SK-N-SH (cell line): ENCODE data around the gene KARS1. TPM values are rescaled to one million over a fixed set of nuclear protein-coding genes. Genes with fewer than 3 reads are reported as not detected.

ENCODE experiments used
- CTCF ChIA-PET: fragments of 300-600, 350-600 bp; formaldehyde crosslinking; extraction: SDS; loops from one replicate; lab custom pipeline; 2021; lab: Yijun Ruan, JAX
- POLR2A ChIA-PET: fragments of 350-600 bp; sonication (Branson Sonifier 250); formaldehyde crosslinking; extraction: SDS; loops from one replicate; lab custom pipeline; 2020; ENCODE audit warnings: antibody characterized with exemption, inconsistent platforms; lab: Yijun Ruan, JAX
- DNase-seq: peaks from one replicate; pipeline ENCODE4 v3.0.0; 2012
- H2AFZ ChIP-seq: fragments of 200-600 bp; sonication (generic); 2 replicates; pipeline ENCODE4 v1.8.1; 2016; ENCODE audit warnings: antibody characterized with exemption, mild to moderate bottlenecking, low read depth
- H3F3A ChIP-seq: fragments of 200-600 bp; sonication (generic); replicated peaks from 2 replicates; pipeline ENCODE3; 2016; ENCODE audit warnings: antibody characterized with exemption, mild to moderate bottlenecking; ENCODE audit not compliant: insufficient read depth
- H3K27ac ChIP-seq, 2 experiments: fragments of 200-500 bp in 1 of 2; fragments of 200-600 bp in 1 of 2; sonication (Bioruptor generic) in 1 of 2; sonication (generic), shearing (Covaris generic) in 1 of 2; 2 replicates each; pipeline versions ENCODE4 v1.5.1 to v1.6.1; 2014 to 2016; ENCODE audit warnings: low read depth in 2 of 2, inconsistent platforms in 1 of 2, low read length in 1 of 2, mild to moderate bottlenecking in 1 of 2, mixed read lengths in 1 of 2
- H3K27me3 ChIP-seq: fragments of 200-600 bp; sonication (generic), shearing (Covaris generic); 2 replicates; pipeline ENCODE4 v1.6.1; 2016; ENCODE audit warnings: mixed run types; ENCODE audit not compliant: insufficient read depth
- H3K36me3 ChIP-seq, 2 experiments: fragments of 200-500 bp in 1 of 2; fragments of 200-600 bp in 1 of 2; sonication (Bioruptor generic) in 1 of 2; sonication (generic) in 1 of 2; replicated peaks in 1 of 2; 2 replicates each; pipeline versions ENCODE3 to v1.5.1; 2014 to 2016; ENCODE audit warnings: low read length in 1 of 2, mild to moderate bottlenecking in 1 of 2; ENCODE audit not compliant: insufficient read depth in 2 of 2, control insufficient read depth in 1 of 2
- H3K4me1 ChIP-seq, 2 experiments: fragments of 200-500 bp in 1 of 2; fragments of 200-600 bp in 1 of 2; sonication (Bioruptor generic) in 1 of 2; sonication (generic), shearing (Covaris generic) in 1 of 2; 2 replicates each; pipeline versions ENCODE4 v1.5.1 to v1.6.1; 2014 to 2016; ENCODE audit warnings: low read depth in 1 of 2, low read length in 1 of 2, mixed run types in 1 of 2; ENCODE audit not compliant: insufficient read depth in 2 of 2, control insufficient read depth in 1 of 2
- H3K4me2 ChIP-seq: fragments of 200-600 bp; sonication (generic), shearing (Covaris generic); 2 replicates; pipeline ENCODE4 v1.6.1; 2017; ENCODE audit warnings: mixed run types
- H3K4me3 ChIP-seq, 2 experiments: fragments of 200-500 bp in 1 of 2; fragments of 200-600 bp in 1 of 2; sonication (Bioruptor generic) in 1 of 2; sonication (generic), shearing (Covaris generic) in 1 of 2; 2 replicates each; pipeline versions ENCODE4 v1.5.1 to v1.8.1; 2014 to 2016; ENCODE audit warnings: low read depth in 2 of 2, inconsistent platforms in 1 of 2, low read length in 1 of 2, mild to moderate bottlenecking in 1 of 2, mixed read lengths in 1 of 2, moderate library complexity in 1 of 2
- H3K79me2 ChIP-seq: fragments of 200-600 bp; sonication (generic); 2 replicates; pipeline ENCODE4 v1.8.1; 2017; ENCODE audit warnings: mild to moderate bottlenecking; ENCODE audit not compliant: insufficient read depth
- H3K9ac ChIP-seq: fragments of 200-600 bp; sonication (generic); 2 replicates; pipeline ENCODE4 v1.6.1; 2017; ENCODE audit warnings: mixed run types
- H3K9me2 ChIP-seq: fragments of 200-600 bp; sonication (generic); 2 replicates; pipeline ENCODE4 v1.6.1; 2017; ENCODE audit warnings: mixed run types
- H3K9me3 ChIP-seq: fragments of 200-600 bp; sonication (generic); 2 replicates; pipeline ENCODE4 v1.6.1; 2017; ENCODE audit warnings: mixed run types, mild to moderate bottlenecking, moderate library complexity
- H4K20me1 ChIP-seq: fragments of 200-600 bp; sonication (generic); 2 replicates; pipeline ENCODE4 v1.6.1; 2017; ENCODE audit warnings: mild to moderate bottlenecking, mixed run types; ENCODE audit not compliant: insufficient read depth
- ELF1 ChIP-seq: IDR thresholded peaks from 2 replicates; pipeline ENCODE4 v1.4.0; 2012
- EZH2phosphoT487 ChIP-seq: fragments of 200-600 bp; sonication (generic); IDR thresholded peaks from 2 replicates; pipeline ENCODE4 v1.6.1; 2017; ENCODE audit warnings: low read depth, mixed run types, mild to moderate bottlenecking, antibody characterized with exemption, moderate library complexity, borderline replicate concordance
- FOSL2 ChIP-seq: IDR thresholded peaks from 2 replicates; pipeline ENCODE4 v1.4.0; 2012; ENCODE audit warnings: low read depth, mild to moderate bottlenecking, moderate library complexity, borderline replicate concordance
- FOXJ3 ChIP-seq: sonication (generic); formaldehyde crosslinking; IDR thresholded peaks from 2 replicates; pipeline ENCODE4 v1.5.1; 2020; ENCODE audit warnings: mild to moderate bottlenecking, missing genetic modification reagents
- GABPA ChIP-seq: IDR thresholded peaks from 2 replicates; pipeline ENCODE4 v1.4.0; 2012; ENCODE audit warnings: low read depth, mild to moderate bottlenecking
- GATA2 ChIP-seq: sonication (generic); formaldehyde crosslinking; IDR thresholded peaks from 2 replicates; pipeline ENCODE4 v1.5.0; 2020; ENCODE audit warnings: mild to moderate bottlenecking, missing genetic modification reagents
- MXI1 ChIP-seq: IDR thresholded peaks from 2 replicates; pipeline ENCODE4 v1.6.1; 2012; ENCODE audit warnings: mild to moderate bottlenecking, low read depth, low read length, improper control_type of control experiment
- NRF1 ChIP-seq: IDR thresholded peaks from 2 replicates; pipeline ENCODE4 v1.6.1; 2012; ENCODE audit warnings: low read depth, mild to moderate bottlenecking, low read length
- RAD21 ChIP-seq: IDR thresholded peaks from 2 replicates; pipeline ENCODE4 v1.6.1; 2012; ENCODE audit warnings: mild to moderate bottlenecking, low read length
- SMC3 ChIP-seq: IDR thresholded peaks from 2 replicates; pipeline ENCODE4 v1.6.1; 2012; ENCODE audit warnings: low read depth, low read length, improper control_type of control experiment
- TEAD4 ChIP-seq: IDR thresholded peaks from 2 replicates; pipeline ENCODE4 v1.4.0; 2012; ENCODE audit warnings: mild to moderate bottlenecking, borderline replicate concordance; ENCODE audit not compliant: insufficient read depth
- WGBS: methylation state at CpG from one replicate; pipeline ENCODE4 v1.1.6; 2017; ENCODE audit warnings: low lambda C conversion rate; 5-methylcytosine and 5-hydroxymethylcytosine counted together
- polyA plus RNA-seq, 3 experiments: library from polyadenylated mRNA; depleted of rRNA; stranded (reverse); fragments of >200 nt; gene quantifications; 2 replicates each; pipeline ENCODE4 v1.2.3, GENCODE V29; 2012
- TF ChIP-seq, protein P1 (sequence below): IDR thresholded peaks from 2 replicates; pipeline ENCODE4; 2012
- TF ChIP-seq, protein P2 (sequence below): IDR thresholded peaks from 2 replicates; pipeline ENCODE4 v1.4.0; 2012; ENCODE audit warnings: low read depth

The KARS1 gene
- polyA plus RNA-seq, 1 of the 3 experiments (the other 2 are of a cell fraction) = 134 TPM

DNA sequence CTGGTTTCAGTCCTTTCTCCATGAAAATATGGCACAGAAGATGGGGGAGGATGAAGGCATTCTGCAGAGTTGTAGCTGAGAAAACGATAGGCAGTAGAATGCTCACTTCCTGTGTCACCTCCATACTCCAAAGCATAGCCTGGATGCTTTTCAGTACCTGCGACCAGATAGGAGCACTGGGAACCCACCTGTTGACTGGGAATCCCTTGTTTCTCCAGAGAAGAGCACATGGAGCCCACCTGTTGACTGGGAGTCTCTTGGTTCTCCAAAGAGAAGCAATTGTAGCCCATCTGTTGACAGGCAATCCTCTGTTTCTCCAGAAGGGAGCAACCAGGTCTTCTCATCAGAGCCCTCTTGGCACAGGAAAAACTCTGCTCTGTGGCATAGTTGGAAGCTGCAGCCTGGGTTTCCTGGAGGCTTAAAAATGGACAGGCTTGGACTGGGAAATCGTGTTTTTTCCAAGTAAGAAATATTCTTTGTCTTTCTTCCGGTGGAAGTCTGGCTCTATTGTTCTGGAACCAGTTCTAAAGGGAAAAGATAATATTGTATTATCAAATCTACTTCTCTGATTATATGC lies 13.3 kb upstream of the KARS1 start:
- TF ChIP-seq EZH2phosphoT487 = no peak
- peaks cover 4% of the 10 kb centered on the region for H3F3A ChIP-seq
- ChIA-PET POLR2A (no interaction called here), CTCF (no interaction called here)
- H4K20me1 ChIP-seq = no peaks in the 10 kb centered on the region
- no peak overlapping the region for H3K9ac ChIP-seq
- no peaks in the 10 kb centered on the region for H3K4me1 ChIP-seq
- H2AFZ ChIP-seq = no peak overlapping the region
- H3K27me3 ChIP-seq = no peaks in the 10 kb centered on the region
- H3K36me3 ChIP-seq = peaks cover 31 to 36% of the 10 kb centered on the region in 2 experiments
- no peak for DNase-seq
- no peak overlapping the region for H3K4me2 ChIP-seq
- no peaks in the 10 kb centered on the region for H3K9me2 ChIP-seq
- no peaks in the 10 kb centered on the region for H3K9me3 ChIP-seq
- 94% methylated on average over 3 of the region's 4 CpGs for WGBS
- no peak overlapping the region for H3K27ac ChIP-seq
- H3K79me2 ChIP-seq = no peaks in the 10 kb centered on the region; the same call in none of the 2 replicates
- no peak overlapping the region for H3K4me3 ChIP-seq

DNA sequence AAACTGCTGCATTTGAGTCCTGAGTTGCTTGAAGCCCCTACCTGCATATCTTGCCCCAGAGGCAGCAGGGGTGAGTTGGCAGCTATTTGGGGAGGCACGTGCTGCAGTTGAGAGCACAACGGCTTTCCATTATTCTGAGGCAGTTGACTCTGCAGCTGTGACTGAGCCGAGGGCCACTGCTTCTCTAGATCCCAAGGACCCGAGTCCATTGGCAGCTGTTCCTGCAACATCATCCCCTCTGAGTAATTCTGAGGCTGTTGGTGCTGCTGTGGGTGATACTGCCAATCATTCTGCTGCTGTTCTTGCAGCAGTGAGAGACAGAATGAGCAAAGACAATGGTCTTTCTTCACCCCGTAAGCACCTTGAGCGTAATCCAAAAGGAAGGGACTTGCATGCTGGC lies 12.9 kb upstream of the KARS1 start:
- no peaks in the 10 kb centered on the region for H3K9me2 ChIP-seq
- TF ChIP-seq, protein P1, sequence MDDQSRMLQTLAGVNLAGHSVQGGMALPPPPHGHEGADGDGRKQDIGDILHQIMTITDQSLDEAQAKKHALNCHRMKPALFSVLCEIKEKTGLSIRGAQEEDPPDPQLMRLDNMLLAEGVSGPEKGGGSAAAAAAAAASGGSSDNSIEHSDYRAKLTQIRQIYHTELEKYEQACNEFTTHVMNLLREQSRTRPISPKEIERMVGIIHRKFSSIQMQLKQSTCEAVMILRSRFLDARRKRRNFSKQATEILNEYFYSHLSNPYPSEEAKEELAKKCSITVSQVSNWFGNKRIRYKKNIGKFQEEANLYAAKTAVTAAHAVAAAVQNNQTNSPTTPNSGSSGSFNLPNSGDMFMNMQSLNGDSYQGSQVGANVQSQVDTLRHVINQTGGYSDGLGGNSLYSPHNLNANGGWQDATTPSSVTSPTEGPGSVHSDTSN = no peak
- TF ChIP-seq GATA2 (no peak), GABPA (no peak), EZH2phosphoT487 (no peak), FOSL2 (no peak), ELF1 (no peak), NRF1 (no peak), TEAD4 (no peak), SMC3 (no peak), MXI1 (no peak), RAD21 (no peak), FOXJ3 (CRISPR knock-in tag) (no peak)
- TF ChIP-seq, protein P2, sequence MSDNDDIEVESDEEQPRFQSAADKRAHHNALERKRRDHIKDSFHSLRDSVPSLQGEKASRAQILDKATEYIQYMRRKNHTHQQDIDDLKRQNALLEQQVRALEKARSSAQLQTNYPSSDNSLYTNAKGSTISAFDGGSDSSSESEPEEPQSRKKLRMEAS = no peak
- TF ChIP-seq, all 33 proteins: peak for 0
- DNase-seq = no peak
- 98% methylated on average over 3 of the region's 6 CpGs for WGBS
- Histone ChIP-seq H3K4me1 (no peaks in the 10 kb centered on the region), H3K36me3 (peaks cover 36 to 41% of the 10 kb centered on the region in 2 experiments), H3K27ac (no peak overlapping the region), H3K9ac (no peak overlapping the region), H4K20me1 (no peaks in the 10 kb centered on the region), H3K4me2 (no peak overlapping the region), H3K79me2 (peaks cover 3% of the 10 kb centered on the region), H3K9me3 (no peaks in the 10 kb centered on the region), H3K27me3 (no peaks in the 10 kb centered on the region), H2AFZ (no peak overlapping the region), H3F3A (peaks cover 4% of the 10 kb centered on the region), H3K4me3 (no peak overlapping the region)
- CTCF ChIA-PET = no interaction called here
- POLR2A ChIA-PET = no interaction called here
